ENCODE data around the gene GRAMD2B. TPM values are rescaled to one million over a fixed set of nuclear protein-coding genes. Genes with fewer than 3 reads are reported as not detected.

Gene GRAMD2B
- total and polyA plus RNA-seq, 12 donors = 4.0 to 80.9 (median 25.2) TPM

- peaks cover 22 to 41% of the 10 kb centered on the region in 2 donors for H3K4me1 ChIP-seq (replicated peaks in 1 of 2)
- H3K4me3 ChIP-seq = peak overlapping the region in 1 of 4 donors; percentile 3
- no peaks in the 10 kb centered on the region for H3K36me3 ChIP-seq (replicated peaks in 1 of 2)
- no peak for DNase-seq
- peak overlapping the region; percentile 77 to 94 (median 80) for H3K27ac ChIP-seq
- intact Hi-C loops (cut with DNase I) = no loop called here
- TF ChIP-seq CTCF (IDR thresholded peaks at IDR 0.05) = no peak
- no peak for TF ChIP-seq POLR2A (IDR thresholded peaks at IDR 0.05)
- 80 to 86% (median 82%) methylated on average over 13 of the region's 13 CpGs for WGBS, 4 donors
- no peaks in the 10 kb centered on the region for H3K9me3 ChIP-seq (replicated peaks in 1 of 3)
- H3K27me3 ChIP-seq = no peaks in the 10 kb centered on the region
These were observed 85.2 kb downstream of the GRAMD2B start for GRCh38 chr5:126508251-126508961.

- peak overlapping the region in 1 of 4 donors; percentile 3 for H3K4me3 ChIP-seq
- intact Hi-C loops (cut with DNase I) = no loop called here
- no peaks in the 10 kb centered on the region for H3K9me3 ChIP-seq (replicated peaks in 1 of 3)
- no peaks in the 10 kb centered on the region for H3K27me3 ChIP-seq
- H3K27ac ChIP-seq = peak overlapping the region; percentile 77 to 94 (median 80)
- peak in 4 of 7 donors; percentile 41 to 79 (median 50) for DNase-seq
- peaks cover 17 to 35% of the 10 kb centered on the region in 2 donors for H3K4me1 ChIP-seq (replicated peaks in 1 of 2)
- no peaks in the 10 kb centered on the region for H3K36me3 ChIP-seq (replicated peaks in 1 of 2)
- no peak for TF ChIP-seq POLR2A (IDR thresholded peaks at IDR 0.05)
- no peak for TF ChIP-seq CTCF (IDR thresholded peaks at IDR 0.05)
These were observed 85.7 kb downstream of the GRAMD2B start for GRCh38 chr5:126508962-126509279.

GRCh38 chr5:126509339-126509738 lies 86.1 kb downstream of the GRAMD2B start:
- 53 to 75% (median 65%) methylated on average over 5 of the region's 5 CpGs for WGBS, 4 donors
- no peaks in the 10 kb centered on the region for H3K36me3 ChIP-seq (replicated peaks in 1 of 2)
- no peaks in the 10 kb centered on the region for H3K9me3 ChIP-seq (replicated peaks in 1 of 3)
- no peak for TF ChIP-seq CTCF (IDR thresholded peaks at IDR 0.05)
- no peak for TF ChIP-seq POLR2A (IDR thresholded peaks at IDR 0.05)
- H3K4me1 ChIP-seq (replicated peaks in 1 of 2) = peaks cover 13 to 31% of the 10 kb centered on the region in 2 donors
- no peaks in the 10 kb centered on the region for H3K27me3 ChIP-seq
- H3K27ac ChIP-seq = peak overlapping the region; percentile 60 to 94 (median 80)
- H3K4me3 ChIP-seq = no peak overlapping the region
- DNase-seq = peak in 1 of 7 donors; percentile 15
- intact Hi-C loops (cut with DNase I) = no loop called here

GRCh38 chr5:126511961-126512360 lies 88.8 kb downstream of the GRAMD2B start:
- no peaks in the 10 kb centered on the region for H3K27me3 ChIP-seq
- TF ChIP-seq POLR2A (IDR thresholded peaks at IDR 0.05) (no peak), CTCF (IDR thresholded peaks at IDR 0.05) (no peak)
- peaks cover 9 to 36% of the 10 kb centered on the region in 2 donors for H3K4me1 ChIP-seq (replicated peaks in 1 of 2)
- DNase-seq = no peak
- H3K4me3 ChIP-seq = no peak overlapping the region
- no peaks in the 10 kb centered on the region for H3K9me3 ChIP-seq (replicated peaks in 1 of 3)
- H3K36me3 ChIP-seq (replicated peaks in 1 of 2) = no peaks in the 10 kb centered on the region
- intact Hi-C loops (cut with DNase I) = no loop called here
- WGBS, 4 donors = 93 to 100% (median 98%) methylated on average over 1 of the region's 1 CpG
- H3K27ac ChIP-seq = peak overlapping the region in 2 of 5 donors; percentile 67 to 79
